Renal pelvis (tissue), 4 donors: ENCODE data around the gene RNASEH2B. TPM values are rescaled to one million over a fixed set of nuclear protein-coding genes. Genes with fewer than 3 reads are reported as not detected.

ENCODE experiments used
- DNase-seq: peaks from one replicate; pipeline ENCODE4 v3.0.0-alpha.2; 2013
- polyA plus RNA-seq, 3 donors: library from polyadenylated mRNA; unstranded; fragments of 120-200 nt; gene quantifications; one replicate each; pipeline ENCODE4 v1.2.1, GENCODE V29; 2013; ENCODE audit not compliant: insufficient read length in 3 of 3

The RNASEH2B gene
- polyA plus RNA-seq, 3 donors = 54.0 to 59.0 (median 56.2) TPM

DNA sequence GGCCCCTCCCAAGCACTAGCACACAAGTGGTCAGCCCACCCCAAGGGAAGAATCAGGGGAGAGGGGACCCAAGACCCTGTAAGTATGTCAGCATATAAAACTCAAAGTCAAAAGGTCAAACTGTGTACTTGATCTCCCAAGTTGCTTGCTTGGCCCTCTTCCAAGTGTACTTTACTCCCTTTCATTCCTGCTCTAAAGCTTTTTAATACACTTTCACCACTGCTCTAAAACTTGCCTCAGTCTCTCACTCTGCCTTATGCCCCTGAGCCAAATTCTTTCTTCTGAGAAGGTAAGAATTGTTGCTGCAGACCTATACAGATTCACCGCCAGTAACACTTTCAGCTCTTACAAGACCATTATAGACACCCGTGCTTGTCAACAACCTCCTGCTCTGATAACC is 15.1 kb upstream of the RNASEH2B start:
- no peak for DNase-seq

DNA sequence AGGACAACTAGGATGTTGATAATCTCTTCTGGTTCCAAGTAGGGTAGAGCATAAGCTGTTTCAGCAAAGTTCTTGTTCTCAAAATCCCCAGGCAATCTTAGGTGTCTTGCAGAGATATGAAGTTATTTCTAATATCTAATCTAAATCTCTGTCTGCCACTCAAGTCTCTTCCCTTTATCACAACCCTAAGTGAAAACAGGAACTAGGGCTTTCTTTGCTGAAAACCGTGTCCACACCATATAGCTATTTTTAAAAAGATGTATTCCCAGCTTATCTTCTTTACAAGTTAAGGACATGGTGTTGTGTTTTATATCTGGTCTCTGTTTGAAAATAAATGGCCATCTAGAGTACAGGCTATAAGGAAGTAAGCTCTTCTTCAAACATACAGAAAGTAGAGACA is 11.3 kb upstream of the RNASEH2B start:
- no peak for DNase-seq

GRCh38 chr13:50901701-50902100 is 7.9 kb upstream of the RNASEH2B start:
- DNase-seq = no peak

GRCh38 chr13:50905256-50905655 is 4.3 kb upstream of the RNASEH2B start:
- no peak for DNase-seq

DNA sequence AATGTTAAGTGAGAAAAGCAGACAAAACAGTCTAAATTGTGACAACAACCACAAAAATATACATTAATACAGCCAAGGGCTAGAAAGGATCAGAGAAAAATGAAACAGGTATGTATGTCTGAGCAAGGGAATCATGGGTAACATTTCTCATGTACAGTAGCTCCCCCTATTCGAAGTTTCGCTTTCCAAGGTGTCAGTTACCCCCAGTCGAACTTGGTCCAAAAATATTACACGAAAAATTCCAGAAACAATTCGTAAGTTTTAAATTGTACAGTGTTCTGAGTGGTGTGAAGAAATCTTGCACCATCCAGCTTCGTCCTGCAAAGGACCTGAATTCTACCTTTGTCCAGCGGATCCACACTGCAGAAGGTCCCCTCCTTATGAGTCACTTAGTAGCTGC is 1.8 kb upstream of the RNASEH2B start:
- DNase-seq = no peak

DNA sequence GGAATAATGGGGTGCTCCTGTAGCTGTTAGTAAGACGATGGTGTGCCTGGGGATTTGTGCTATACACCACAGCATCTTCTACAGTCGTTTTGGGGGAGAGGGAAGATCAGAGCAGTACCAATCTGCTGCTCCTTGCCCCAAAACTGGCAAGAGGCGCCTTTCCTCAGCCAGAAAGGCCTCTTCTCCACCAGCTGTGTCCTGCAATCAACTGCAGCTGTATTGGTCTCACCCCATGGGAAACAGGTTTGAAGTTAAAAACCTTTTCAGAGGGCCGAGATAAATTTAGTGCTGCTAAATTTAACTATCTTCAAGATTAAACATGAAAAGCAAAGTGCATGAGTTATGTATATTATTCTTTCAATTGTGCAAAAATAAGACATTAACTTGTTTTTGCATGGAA is 1.2 kb upstream of the RNASEH2B start:
- no peak for DNase-seq

DNA sequence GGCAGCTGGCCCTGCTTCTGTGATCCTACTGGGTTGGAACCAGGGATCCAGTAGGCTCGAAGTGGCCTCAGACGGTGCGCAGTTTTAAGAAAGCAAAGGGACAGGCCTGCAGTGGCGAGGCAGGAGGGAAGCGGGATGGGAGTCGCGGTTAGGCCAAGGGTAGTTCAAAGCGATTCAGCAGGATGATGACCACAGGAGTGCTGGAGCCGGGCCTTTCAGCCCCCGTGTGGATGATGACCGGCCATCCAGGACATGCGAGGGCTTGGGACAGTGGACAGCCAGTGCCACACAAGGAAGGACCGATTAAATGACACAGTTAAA is 854 bp downstream of the RNASEH2B start:
- DNase-seq = peak; percentile 47

DNA sequence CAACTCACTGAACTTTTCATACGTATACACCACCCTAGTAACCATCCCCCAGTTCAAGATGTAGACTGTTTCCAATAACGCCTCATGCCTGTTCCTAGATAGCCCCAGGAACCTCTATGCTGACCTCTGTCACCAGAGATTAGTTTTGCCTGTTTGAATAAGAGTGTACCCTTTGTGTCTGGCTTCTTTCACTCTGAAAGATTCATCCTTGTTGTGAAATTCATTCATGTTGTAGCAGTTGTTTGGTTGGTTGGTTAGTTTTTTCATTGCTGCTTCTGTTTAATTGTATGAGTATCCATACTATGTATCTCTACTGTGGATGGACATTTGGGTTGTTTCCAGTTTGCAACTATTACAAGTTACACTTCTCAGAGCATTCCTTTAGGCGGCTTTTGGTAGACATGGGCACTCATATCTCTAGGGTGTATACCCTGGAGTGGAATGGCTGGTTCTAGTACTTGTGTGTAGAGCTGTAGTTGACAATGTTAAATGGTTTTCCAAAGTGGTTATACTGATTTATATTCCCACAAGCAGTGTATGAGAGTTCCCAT is 1.6 kb downstream of the RNASEH2B start:
- DNase-seq = no peak

GRCh38 chr13:50911937-50912795 is 2.6 kb downstream of the RNASEH2B start:
- peak; percentile 90 for DNase-seq

DNA sequence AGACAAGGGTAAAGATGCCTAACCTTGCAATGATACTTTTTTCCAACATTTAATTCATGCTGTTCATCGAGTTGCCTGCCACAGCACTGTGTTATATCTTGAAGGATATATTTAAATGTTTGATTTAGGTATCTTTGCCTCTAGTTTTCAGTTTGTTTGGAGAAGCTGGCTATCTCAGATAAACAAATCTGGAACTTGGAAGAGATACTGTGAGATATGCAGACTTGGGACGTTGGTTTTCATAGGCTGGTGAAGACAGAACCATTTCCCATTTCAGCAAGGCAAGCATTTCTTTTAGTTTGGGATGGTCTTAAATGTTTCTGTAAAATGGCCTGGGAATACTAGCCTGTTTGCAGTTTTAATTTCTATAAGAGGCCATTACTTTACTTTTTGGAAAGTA is 3.3 kb downstream of the RNASEH2B start:
- no peak for DNase-seq

DNA sequence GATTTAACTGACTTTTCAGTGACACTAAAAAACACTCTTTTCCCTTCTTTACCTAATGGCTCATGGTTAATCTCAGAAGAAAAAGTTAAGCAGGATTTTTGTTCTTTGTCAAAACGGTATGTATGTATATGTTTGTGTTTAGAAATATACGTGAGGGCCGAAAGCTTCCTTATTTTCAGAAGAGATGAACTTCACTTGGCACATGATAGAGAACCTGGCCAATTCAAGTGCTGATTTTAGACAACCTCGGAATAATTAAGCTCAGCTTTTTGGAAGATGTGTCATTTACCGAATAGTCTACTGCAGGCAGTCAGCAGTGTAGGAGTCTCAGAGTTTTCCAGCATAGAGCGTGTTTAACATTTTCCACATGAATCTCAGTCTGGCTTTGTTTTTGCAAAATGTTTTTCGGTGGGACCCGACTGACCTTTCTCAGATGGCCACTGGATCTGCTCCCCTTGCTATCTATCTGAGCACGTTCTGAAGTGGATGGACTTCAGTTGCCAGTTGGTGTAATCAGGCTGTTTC is 4.6 kb downstream of the RNASEH2B start:
- DNase-seq = no peak

- DNase-seq = no peak
These were observed 5.3 kb downstream of the RNASEH2B start for GRCh38 chr13:50914848-50915247.

DNA sequence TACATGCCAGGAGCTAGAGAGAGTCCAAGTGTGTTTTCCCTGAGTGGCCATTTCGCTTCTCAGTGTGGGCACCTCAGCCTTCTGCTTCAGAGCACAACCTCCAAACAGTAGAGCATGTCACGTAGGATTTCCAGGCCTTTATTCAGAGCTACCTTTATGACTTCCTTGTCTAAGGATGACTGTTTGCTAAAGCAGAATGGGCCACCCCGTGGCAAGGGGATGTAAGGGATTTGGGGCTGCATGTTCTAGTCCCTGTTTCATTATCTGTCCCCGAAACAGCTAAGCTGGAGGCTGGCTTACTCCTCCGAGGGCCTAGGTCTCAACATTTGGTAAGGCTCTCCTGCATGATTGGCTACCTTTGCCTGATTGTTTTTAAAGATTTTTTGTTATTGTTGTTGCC is 6.0 kb downstream of the RNASEH2B start:
- no peak for DNase-seq

DNA sequence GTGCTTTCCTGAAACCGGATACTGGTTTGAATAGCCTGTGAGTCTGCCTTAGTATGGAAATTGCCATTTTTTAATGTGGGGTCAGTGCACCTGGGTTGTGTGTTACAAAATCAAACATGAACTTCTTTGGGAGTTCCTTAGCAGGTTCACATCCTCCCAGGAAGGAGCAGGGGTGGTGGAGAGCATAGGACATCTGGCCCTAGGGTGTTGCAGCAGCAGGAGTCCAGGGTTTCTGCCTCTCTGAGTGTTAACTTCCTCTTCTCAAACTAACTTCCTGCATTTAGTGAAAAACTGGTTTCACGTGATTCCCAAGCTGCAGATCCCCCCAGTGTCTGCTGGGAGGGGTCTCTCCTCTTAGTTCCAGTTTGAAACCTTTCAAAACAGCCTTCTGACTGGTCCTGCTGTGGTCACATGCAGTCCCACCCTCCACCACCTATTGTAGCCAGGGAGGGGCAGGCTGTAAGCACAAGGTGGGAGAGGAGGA is 7.2 kb downstream of the RNASEH2B start:
- DNase-seq = no peak

- no peak for DNase-seq
These were observed 8.0 kb downstream of the RNASEH2B start for GRCh38 chr13:50917572-50917971.

DNA sequence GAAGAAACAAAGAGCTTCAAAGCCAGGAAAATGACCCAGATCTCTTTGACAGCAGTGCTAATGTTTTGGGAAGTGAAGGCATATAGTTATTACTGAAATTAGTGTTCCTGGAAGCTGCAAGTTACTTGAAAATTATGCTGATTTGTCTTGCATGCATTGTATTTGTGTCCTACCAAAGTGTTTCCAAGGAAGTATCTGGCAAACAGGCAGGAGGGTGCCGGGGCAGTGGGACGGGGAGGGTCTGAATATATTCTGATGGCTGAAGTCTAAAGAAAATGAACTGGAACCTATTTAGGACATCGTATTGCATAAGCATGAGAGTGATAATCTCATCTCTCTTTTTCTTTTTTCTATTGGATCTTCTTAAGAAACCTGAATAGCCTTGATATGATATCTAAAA is 9.0 kb downstream of the RNASEH2B start:
- DNase-seq = no peak

DNA sequence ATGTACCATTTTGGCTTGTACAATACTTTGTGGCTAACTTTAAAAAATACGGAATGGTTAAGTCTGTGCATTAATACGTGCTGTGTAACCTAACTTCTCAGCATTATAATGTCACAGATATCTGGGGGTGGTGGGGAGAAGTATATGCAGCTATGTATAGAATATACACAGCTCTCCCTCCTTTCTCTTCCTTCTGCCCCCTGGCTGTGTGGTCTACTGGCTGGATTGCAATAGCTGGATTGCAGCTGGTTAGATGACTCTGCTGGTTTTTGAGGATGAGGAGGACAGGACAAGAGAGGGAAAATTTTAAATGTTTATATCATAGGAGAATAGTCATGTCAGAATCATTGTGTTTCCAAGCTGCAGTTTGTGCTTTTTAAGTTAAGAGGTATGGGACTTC is 9.7 kb downstream of the RNASEH2B start:
- DNase-seq = no peak

DNA sequence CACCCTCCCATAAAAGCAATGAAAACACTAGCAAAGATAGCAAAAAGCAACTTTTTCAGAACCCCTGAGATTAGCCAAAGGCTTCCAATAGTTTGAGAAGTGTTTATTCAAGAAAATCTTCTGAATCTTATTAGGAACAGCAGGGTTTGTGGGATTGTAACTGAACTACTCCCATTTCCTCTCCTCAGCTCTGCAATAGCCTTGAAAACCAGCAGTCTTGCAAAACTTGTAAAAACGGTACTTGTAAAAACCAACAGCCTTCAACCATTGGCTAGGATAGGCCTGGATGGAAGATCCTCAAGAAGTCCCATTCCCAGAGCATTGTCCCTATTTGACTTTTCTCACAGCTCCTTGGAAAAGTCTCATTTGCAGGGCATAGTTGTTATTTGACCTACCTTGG is 12.1 kb downstream of the RNASEH2B start:
- no peak for DNase-seq

DNA sequence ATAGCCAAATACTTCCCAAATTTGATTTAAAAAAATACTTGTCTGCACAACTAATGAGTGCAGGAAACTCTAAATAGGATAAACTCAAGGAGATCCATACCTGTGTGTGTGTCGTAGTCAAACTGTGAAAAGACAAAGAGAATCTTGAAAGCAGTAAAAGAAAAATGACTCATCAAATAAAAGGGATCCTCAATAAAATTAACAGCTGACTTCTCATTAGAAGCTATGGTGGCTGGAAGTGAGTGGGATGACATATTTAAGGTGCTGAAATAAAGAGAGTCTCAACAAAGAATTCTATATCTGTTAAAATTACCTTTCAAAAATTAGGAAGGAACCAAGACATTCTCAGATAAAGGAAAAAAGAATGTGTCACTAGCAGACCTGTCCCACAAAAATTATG is 13.7 kb downstream of the RNASEH2B start:
- no peak for DNase-seq

DNA sequence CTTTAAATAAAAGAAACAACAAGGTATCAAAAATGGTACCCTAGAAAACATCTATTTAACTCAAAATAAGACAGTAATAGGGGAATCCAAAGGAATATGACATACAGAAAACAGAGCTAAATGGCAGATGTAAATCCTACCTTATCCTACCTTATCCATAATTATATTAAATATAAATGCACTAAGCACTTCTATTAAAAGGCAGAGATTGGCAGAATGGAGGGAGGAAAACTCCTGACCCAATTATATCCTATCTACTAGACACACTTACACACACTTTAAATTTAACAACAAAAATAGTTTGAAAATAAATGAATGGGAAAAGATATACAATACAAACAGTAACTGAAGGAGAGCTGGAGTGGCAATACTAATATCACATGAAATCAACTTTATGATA is 14.4 kb downstream of the RNASEH2B start:
- DNase-seq = no peak

DNA sequence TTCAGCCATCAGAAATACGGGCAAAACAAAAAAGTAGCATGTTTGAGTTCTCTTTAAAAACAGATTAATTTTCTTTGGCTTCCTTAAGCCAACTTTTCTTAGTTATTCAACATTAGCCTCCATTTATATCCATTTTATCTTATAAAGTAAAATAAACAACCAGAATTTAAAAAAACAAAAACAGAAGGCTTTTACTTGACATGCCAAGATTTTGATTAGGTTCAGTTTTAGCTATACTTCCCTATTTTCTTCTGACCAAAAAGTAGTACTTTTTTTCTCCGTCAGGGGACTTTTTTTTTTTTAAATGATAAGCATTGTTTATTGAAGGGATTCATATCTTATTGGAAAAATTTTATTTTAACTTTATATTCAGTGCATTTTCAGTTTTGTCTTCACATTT is 18.1 kb downstream of the RNASEH2B start:
- DNase-seq = no peak

DNA sequence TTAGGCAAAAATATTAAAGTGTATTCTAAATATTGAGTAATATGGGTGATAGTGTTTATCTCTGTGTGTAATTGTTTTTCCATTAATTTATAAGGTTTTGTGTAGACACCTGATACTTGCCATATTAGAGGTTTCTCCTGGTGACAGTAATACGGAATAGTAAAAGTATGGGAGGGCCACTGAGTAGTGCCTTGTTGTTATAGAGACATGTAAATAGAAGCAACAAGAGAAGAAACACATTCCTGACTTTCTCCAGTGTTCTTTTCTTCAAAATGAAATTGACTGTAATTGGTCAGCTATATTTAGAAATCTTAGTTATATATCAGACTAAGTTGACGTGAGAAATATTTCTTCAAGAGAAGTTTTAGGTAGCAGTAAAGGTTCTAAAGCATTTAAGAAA is 18.5 kb downstream of the RNASEH2B start:
- DNase-seq = no peak

GRCh38 chr13:50928659-50929462 is 19.3 kb downstream of the RNASEH2B start:
- no peak for DNase-seq
